DOHH2 (cell line): ENCODE data around the gene ADIPOQ.

Experiments used
- EZH2phosphoT487 ChIP-seq: fragments of 200-600 bp; sonication (generic); IDR thresholded peaks from 2 replicates; pipeline ENCODE4 v1.6.1; 2017; ENCODE audit warnings: borderline replicate concordance, mild to moderate bottlenecking, antibody characterized with exemption, low read length, moderate library complexity, mixed read lengths
- TF ChIP-seq, protein P1 (sequence below): fragments of 200-600 bp; sonication (generic); IDR thresholded peaks from one replicate; pipeline ENCODE4 v1.5.1; 2014; ENCODE audit warnings: antibody characterized with exemption, mild to moderate bottlenecking, low read depth, low read length; ENCODE audit not compliant: poor library complexity, severe bottlenecking

DNA sequence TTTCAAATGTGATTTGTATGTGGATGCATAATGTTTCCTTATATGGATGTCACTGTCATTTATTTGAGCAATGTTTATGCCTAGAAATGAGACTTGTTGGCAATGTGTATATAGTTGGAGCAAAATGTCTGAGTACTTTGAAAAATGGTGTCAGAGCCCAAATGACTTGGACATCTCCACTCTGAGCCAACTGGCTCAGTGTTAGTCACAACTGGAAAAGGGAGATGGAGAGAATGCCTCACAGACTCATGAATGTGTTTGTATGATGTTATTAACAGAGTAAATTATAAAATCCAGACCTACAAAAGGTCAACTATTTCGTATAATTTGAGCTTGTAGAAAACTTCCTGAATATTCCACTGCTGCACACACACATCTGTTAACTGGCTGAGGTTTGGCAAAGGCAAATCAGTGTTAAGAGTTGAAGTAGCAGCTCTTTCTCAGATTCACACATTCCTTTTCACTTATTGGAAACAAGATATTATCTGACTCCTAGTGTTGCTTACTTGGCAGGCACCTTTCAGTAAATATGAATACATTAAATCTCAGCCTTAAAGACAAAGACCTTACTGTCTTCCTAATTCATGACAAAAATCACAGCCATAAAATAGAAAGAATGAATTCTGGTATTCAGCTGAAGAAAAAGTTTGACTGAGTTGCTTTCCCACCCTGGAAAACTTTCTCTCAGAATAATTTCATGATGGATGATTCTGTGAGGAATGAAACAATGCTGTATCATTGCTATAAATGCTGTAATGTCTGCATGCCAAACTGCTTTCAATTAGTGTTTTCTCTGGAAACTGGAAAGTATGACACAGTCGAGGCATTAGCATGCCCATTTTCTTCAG is 27.0 kb downstream of the ADIPOQ start:
- TF ChIP-seq EZH2phosphoT487, result no peak
- TF ChIP-seq, protein P1, sequence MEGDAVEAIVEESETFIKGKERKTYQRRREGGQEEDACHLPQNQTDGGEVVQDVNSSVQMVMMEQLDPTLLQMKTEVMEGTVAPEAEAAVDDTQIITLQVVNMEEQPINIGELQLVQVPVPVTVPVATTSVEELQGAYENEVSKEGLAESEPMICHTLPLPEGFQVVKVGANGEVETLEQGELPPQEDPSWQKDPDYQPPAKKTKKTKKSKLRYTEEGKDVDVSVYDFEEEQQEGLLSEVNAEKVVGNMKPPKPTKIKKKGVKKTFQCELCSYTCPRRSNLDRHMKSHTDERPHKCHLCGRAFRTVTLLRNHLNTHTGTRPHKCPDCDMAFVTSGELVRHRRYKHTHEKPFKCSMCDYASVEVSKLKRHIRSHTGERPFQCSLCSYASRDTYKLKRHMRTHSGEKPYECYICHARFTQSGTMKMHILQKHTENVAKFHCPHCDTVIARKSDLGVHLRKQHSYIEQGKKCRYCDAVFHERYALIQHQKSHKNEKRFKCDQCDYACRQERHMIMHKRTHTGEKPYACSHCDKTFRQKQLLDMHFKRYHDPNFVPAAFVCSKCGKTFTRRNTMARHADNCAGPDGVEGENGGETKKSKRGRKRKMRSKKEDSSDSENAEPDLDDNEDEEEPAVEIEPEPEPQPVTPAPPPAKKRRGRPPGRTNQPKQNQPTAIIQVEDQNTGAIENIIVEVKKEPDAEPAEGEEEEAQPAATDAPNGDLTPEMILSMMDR, result no peak
